ENCODE results near the gene CD207. TPM values are rescaled to one million over a fixed set of nuclear protein-coding genes. Genes with fewer than 3 reads are reported as not detected.

Gene CD207
- total RNA-seq, 1 donor, result not detected

GRCh38 chr2:70808983-70809958, 26.3 kb downstream of the CD207 start:
- H3K27me3 ChIP-seq (ENCODE audit: insufficient read depth, low read length), result peaks cover 3% of the 10 kb centered on the region
- H3K79me2 ChIP-seq (ENCODE audit: insufficient read depth, low read length), result no peaks in the 10 kb centered on the region
- no peak overlapping the region for H3K4me2 ChIP-seq (ENCODE audit: insufficient read depth, low read length)
- no peak overlapping the region for H3K27ac ChIP-seq (ENCODE audit: low read depth, low read length)
- no peaks in the 10 kb centered on the region for H4K20me1 ChIP-seq (ENCODE audit: insufficient read depth, low read length)
- no peaks in the 10 kb centered on the region for H3K9me3 ChIP-seq (ENCODE audit: low read depth, low read length)
- no peak overlapping the region for H3K4me3 ChIP-seq (ENCODE audit: insufficient read depth, low read length)
- H2AFZ ChIP-seq (ENCODE audit: low read length), result no peak overlapping the region
- DNase-seq (ENCODE audit: insufficient read length, low spot score, missing footprints), result no peak
- no peaks in the 10 kb centered on the region for H3K4me1 ChIP-seq (ENCODE audit: insufficient read depth, low read length)
- no peak for TF ChIP-seq CTCF (IDR thresholded peaks at IDR 0.05; ENCODE audit: extremely low read depth, low read depth, low read length)
- H3K36me3 ChIP-seq (ENCODE audit: insufficient read depth, low read length), result no peaks in the 10 kb centered on the region

- no peaks in the 10 kb centered on the region for H3K79me2 ChIP-seq (ENCODE audit: insufficient read depth, low read length)
- H3K4me3 ChIP-seq (ENCODE audit: insufficient read depth, low read length), result no peak overlapping the region
- no peaks in the 10 kb centered on the region for H3K36me3 ChIP-seq (ENCODE audit: insufficient read depth, low read length)
- TF ChIP-seq CTCF (IDR thresholded peaks at IDR 0.05; ENCODE audit: extremely low read depth, low read depth, low read length), result no peak
- H3K27me3 ChIP-seq (ENCODE audit: insufficient read depth, low read length), result peaks cover 3% of the 10 kb centered on the region
- no peaks in the 10 kb centered on the region for H3K4me1 ChIP-seq (ENCODE audit: insufficient read depth, low read length)
- no peak overlapping the region for H3K27ac ChIP-seq (ENCODE audit: low read depth, low read length)
- DNase-seq (ENCODE audit: insufficient read length, low spot score, missing footprints), result no peak
- H2AFZ ChIP-seq (ENCODE audit: low read length), result no peak overlapping the region
- H4K20me1 ChIP-seq (ENCODE audit: insufficient read depth, low read length), result no peaks in the 10 kb centered on the region
- H3K9me3 ChIP-seq (ENCODE audit: low read depth, low read length), result no peaks in the 10 kb centered on the region
- H3K4me2 ChIP-seq (ENCODE audit: insufficient read depth, low read length), result no peak overlapping the region
Observed at GRCh38 chr2:70807828-70808118, 27.8 kb downstream of the CD207 start.

GRCh38 chr2:70807102-70807827, 28.4 kb downstream of the CD207 start:
- Histone ChIP-seq H3K4me1 (ENCODE audit: insufficient read depth, low read length) (no peaks in the 10 kb centered on the region), H3K4me3 (ENCODE audit: insufficient read depth, low read length) (no peak overlapping the region), H4K20me1 (ENCODE audit: insufficient read depth, low read length) (no peaks in the 10 kb centered on the region), H3K36me3 (ENCODE audit: insufficient read depth, low read length) (no peaks in the 10 kb centered on the region), H3K9me3 (ENCODE audit: low read depth, low read length) (no peaks in the 10 kb centered on the region), H3K4me2 (ENCODE audit: insufficient read depth, low read length) (no peak overlapping the region), H3K27me3 (ENCODE audit: insufficient read depth, low read length) (peaks cover 3% of the 10 kb centered on the region), H3K79me2 (ENCODE audit: insufficient read depth, low read length) (no peaks in the 10 kb centered on the region), H2AFZ (ENCODE audit: low read length) (no peak overlapping the region), H3K27ac (ENCODE audit: low read depth, low read length) (no peak overlapping the region)
- no peak for DNase-seq (ENCODE audit: insufficient read length, low spot score, missing footprints)
- TF ChIP-seq CTCF (IDR thresholded peaks at IDR 0.05; ENCODE audit: extremely low read depth, low read depth, low read length), result no peak

- Histone ChIP-seq H3K4me2 (ENCODE audit: insufficient read depth, low read length) (no peak overlapping the region), H3K79me2 (ENCODE audit: insufficient read depth, low read length) (no peaks in the 10 kb centered on the region), H3K27ac (ENCODE audit: low read depth, low read length) (no peak overlapping the region), H2AFZ (ENCODE audit: low read length) (no peak overlapping the region), H3K27me3 (ENCODE audit: insufficient read depth, low read length) (peaks cover 3% of the 10 kb centered on the region), H3K4me3 (ENCODE audit: insufficient read depth, low read length) (no peak overlapping the region), H4K20me1 (ENCODE audit: insufficient read depth, low read length) (no peaks in the 10 kb centered on the region), H3K4me1 (ENCODE audit: insufficient read depth, low read length) (no peaks in the 10 kb centered on the region), H3K9me3 (ENCODE audit: low read depth, low read length) (no peaks in the 10 kb centered on the region), H3K36me3 (ENCODE audit: insufficient read depth, low read length) (no peaks in the 10 kb centered on the region)
- no peak for TF ChIP-seq CTCF (IDR thresholded peaks at IDR 0.05; ENCODE audit: extremely low read depth, low read depth, low read length)
- DNase-seq (ENCODE audit: insufficient read length, low spot score, missing footprints), result no peak
Observed at GRCh38 chr2:70806620-70807019, 29.0 kb downstream of the CD207 start.

Data from osteoblast (primary cell).